SK-N-SH treated with all-trans-retinoic acid at 6 μM for 48 hours (cell line): Measurements from ENCODE around the gene ADAMTSL3.

Source experiments
- ARNTL ChIP-seq: fragments of 450-650 bp; formaldehyde crosslinking; IDR thresholded peaks from 2 replicates; pipeline ENCODE4 v1.5.0; 2020; ENCODE audit warnings: low read depth, mild to moderate bottlenecking, moderate library complexity, borderline replicate concordance
- CREB5 ChIP-seq: fragments of 250-450 bp; sonication (Bioruptor Pico); IDR thresholded peaks from 2 replicates; pipeline ENCODE4 v1.5.1; 2020; ENCODE audit warnings: low read depth, mild to moderate bottlenecking, moderate library complexity
- ISL1 ChIP-seq: fragments of 250-450 bp; sonication (Bioruptor Pico); IDR thresholded peaks from 2 replicates; pipeline ENCODE4 v2.1.2; 2022; ENCODE audit warnings: mild to moderate bottlenecking, moderate library complexity
- PATZ1 ChIP-seq: fragments of 250-450 bp; sonication (Bioruptor Pico); IDR thresholded peaks from 2 replicates; pipeline ENCODE4 v1.8.0; 2020; ENCODE audit warnings: mild to moderate bottlenecking, moderate library complexity, borderline replicate concordance

- TF ChIP-seq ARNTL (CRISPR knock-in tag): no peak
- no peak for TF ChIP-seq CREB5
- no peak for TF ChIP-seq PATZ1 (CRISPR knock-in tag)
- TF ChIP-seq ISL1 (CRISPR knock-in tag): no peak
Measured at GRCh38 chr15:83887404-83887803, 233.5 kb downstream of the ADAMTSL3 start.
